Cortex of kidney (tissue), 1 donor: ENCODE results near the gene SBSN.
"Not testable (repeated sequence)": the region's sequence is repeated elsewhere in the genome, so short reads cannot be mapped to it uniquely, and the experiment has no call there.

Experiments
- DNase-seq: peaks from one replicate; lab custom pipeline; 2025; lab: John Stamatoyannopoulos, UW

Gene SBSN

GRCh38 chr19:35502751-35503150 is 25.4 kb downstream of the SBSN start:
- no peak for DNase-seq

GRCh38 chr19:35501684-35502083 is 26.4 kb downstream of the SBSN start:
- DNase-seq = no peak

- no peak for DNase-seq
Observed at GRCh38 chr19:35500611-35501010, 27.5 kb downstream of the SBSN start.

DNA sequence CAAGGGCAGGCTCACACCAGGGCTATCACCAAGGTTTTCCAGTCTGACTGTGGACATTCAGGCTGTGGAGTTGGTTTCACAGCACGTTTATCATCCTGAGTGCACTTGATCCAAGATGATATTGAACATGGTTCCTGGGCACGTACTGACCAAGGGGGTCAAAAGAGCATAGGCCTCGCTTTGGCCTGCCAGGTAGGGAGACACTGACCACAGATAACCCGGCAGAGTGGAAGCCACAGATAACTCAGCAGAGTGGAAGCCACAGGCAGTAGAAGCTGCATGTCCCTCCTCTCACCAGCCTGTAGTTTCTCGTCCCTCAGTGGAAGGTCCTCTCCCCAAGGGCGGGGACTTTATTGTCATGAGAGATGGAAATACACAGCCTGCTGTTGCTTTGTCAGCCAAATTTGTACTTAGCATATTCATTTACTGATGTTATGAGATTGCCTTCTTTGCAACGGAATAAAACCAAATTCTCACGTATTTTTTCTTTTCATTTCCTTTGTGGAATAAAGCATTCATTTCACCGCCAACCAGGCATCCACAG is 29.1 kb downstream of the SBSN start:
- no peak for DNase-seq

GRCh38 chr19:35498220-35498619 is 29.9 kb downstream of the SBSN start:
- DNase-seq = no peak

DNA sequence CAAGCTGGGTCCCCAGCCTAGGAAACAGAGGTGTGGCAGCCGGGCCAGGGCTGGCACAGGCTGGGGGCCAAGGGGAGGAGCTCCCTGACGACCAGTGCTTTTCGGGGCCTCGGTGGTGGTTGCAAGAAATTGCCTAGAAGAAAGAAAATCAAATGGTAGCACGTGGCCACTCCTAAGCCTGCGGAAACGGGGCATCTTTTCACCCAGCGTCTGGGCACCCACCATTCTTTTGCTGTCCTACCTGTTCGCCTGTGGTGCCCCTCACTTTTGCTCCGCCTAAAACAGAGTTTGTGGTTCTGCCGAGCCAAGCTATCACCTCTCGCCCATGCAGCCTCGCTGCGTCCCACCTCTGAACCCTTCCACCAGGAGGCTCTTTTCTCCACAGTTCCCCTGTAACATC is 30.7 kb downstream of the SBSN start:
- DNase-seq = no peak

- no peak for DNase-seq
Observed at GRCh38 chr19:35495107-35496064, 32.7 kb downstream of the SBSN start.

- no peak for DNase-seq
Observed at GRCh38 chr19:35493971-35494370, 34.1 kb downstream of the SBSN start.

DNA sequence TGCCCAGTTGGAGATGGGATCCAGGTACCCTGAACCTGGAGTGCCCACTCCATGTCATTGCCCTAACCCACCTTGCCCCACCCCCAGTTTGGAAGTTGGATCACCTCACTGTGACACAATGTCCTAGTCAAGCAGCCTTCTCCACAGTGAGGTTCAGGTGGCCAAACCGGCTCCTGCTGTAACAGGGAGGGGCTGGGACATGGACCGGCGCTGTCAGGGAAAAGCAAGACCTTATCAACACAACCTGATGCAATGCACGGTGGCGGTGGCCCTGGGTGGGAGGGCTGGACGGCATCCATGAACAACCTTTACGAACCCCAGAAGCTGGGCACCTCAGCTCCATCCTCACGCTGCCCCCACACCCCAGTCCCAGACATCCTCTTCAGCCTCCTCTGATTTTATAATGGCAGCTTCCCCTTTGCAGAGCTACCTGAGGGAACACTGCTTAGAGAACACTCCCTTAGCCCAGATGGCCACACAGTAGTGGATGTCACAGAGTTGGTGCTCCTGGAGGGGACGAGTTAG is 36.2 kb downstream of the SBSN start:
- no peak for DNase-seq

DNA sequence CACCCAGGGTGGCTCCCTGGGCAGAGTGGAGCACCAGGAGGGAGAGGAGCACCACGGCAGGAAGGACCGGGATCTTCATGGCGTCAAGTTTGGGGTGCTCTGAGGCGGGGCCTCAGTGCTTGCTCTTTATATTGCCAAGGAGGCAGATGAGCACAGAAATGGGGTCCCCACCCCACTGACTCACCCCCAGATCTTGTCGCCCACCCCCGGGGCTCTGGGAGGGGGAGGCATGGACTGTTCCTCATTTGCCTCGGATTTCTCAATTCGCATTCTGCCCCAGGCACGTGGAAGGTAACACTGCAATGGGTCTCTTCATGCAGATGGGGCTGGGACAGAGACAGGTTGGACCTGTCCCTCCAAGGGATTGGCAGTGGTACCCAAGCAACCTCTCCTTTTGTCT is 37.7 kb downstream of the SBSN start, which contains the start of gene KRTDAP:
TSS of gene KRTDAP (minus strand) at position 101 of the 400 bp plus-strand sequence. CDS start at position 79, 22 bp downstream.
- no peak for DNase-seq

DNA sequence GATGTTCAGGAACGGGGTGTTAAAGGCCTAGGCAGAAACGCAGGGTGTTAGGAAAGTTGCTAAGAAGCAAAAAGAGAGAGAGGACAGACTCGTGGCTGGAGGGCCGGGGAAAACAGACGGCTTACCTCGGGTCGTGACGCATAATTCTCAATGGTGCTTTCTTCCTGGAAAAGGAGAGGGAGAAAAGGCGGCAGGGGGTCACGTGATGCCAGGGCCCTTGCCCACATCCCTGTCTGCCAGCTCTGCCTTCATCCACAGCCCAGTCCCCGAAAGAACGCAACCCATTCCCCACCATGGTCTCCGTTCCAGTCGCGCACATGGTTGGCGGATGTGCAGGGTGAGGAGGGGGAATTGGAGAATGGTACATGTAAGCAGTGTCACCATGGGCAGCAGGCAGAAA is 39.4 kb downstream of the SBSN start:
- no peak for DNase-seq

GRCh38 chr19:35487656-35488182 is 40.4 kb downstream of the SBSN start:
- no peak for DNase-seq

- no peak for DNase-seq
Observed at GRCh38 chr19:35486268-35486708, 41.8 kb downstream of the SBSN start.

- no peak for DNase-seq
Observed at GRCh38 chr19:35484252-35485036, 43.7 kb downstream of the SBSN start.

- no peak for DNase-seq
Observed at GRCh38 chr19:35483089-35483488, 45.0 kb downstream of the SBSN start.

GRCh38 chr19:35478794-35479677 is 49.1 kb downstream of the SBSN start:
- no peak for DNase-seq

DNA sequence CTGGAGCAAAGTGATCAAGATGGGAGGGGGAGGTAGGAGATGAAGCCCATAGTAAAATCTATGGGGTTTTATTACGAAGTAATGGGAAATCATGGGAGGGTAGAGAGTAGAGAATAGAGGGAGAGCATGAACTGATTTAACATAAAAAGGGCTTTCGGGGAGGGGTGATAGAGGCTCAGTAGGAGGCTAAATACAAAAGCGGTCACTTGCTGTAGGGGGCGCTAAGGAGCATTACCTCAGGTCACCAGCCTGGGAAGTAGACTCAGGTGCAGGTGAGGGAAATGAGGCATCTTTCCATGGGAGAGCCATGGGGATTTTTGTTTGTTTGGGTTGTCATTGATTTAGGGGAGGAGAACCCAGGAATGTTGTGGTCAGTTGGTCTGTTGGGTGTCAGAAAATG is 52.0 kb downstream of the SBSN start:
- DNase-seq = no peak

GRCh38 chr19:35474594-35474993 is 53.5 kb downstream of the SBSN start:
- not testable (repeated sequence) for DNase-seq

GRCh38 chr19:35474104-35474503 is 54.0 kb downstream of the SBSN start:
- DNase-seq = no peak
